Measurements from ENCODE around the gene DNAJC13. TPM values are rescaled to one million over a fixed set of nuclear protein-coding genes. Genes with fewer than 3 reads are reported as not detected.

DNAJC13 gene
- total RNA-seq, 4 donors from 2014 or later: 43.6 to 73.7 (median 61.1) TPM

GRCh38 chr3:132563420-132564069 is 146.2 kb downstream of the DNAJC13 start:
- Histone ChIP-seq H3K27ac (no peak overlapping the region), H3K27me3 (no peaks in the 10 kb centered on the region)
- WGBS, 2 donors (ENCODE audit: low coverage in 1 of 2): 74 to 78% methylated on average over 4 of the region's 4 CpGs

GRCh38 chr3:132564070-132564465 is 146.8 kb downstream of the DNAJC13 start:
- TF ChIP-seq EP300 (IDR thresholded peaks at IDR 0.05) (no peak), POLR2AphosphoS5 (IDR thresholded peaks at IDR 0.05) (no peak), CTCF (IDR thresholded peaks at IDR 0.05) (no peak), POLR2A (IDR thresholded peaks at IDR 0.05) (no peak)
- H3K27ac ChIP-seq: no peak overlapping the region
- peaks cover 0 to 27% of the 10 kb centered on the region in 2 donors for H3K36me3 ChIP-seq
- peaks cover 0 to 3% (median 0%) of the 10 kb centered on the region in 3 donors for H3K4me1 ChIP-seq
- no peak overlapping the region for H3K4me3 ChIP-seq
- WGBS, 2 donors (ENCODE audit: low coverage in 1 of 2): 79 to 80% methylated on average over 2 of the region's 2 CpGs
- no peaks in the 10 kb centered on the region for H3K27me3 ChIP-seq
- H3K9me3 ChIP-seq: no peaks in the 10 kb centered on the region
- no peak for ATAC-seq

More at GRCh38 chr3:132563420-132564069, 146.2 kb downstream of the DNAJC13 start:
- Histone ChIP-seq H3K4me3 (no peak overlapping the region), H3K9me3 (no peaks in the 10 kb centered on the region), H3K36me3 (peaks cover 0 to 32% of the 10 kb centered on the region in 2 donors), H3K4me1 (no peaks in the 10 kb centered on the region)
- TF ChIP-seq CTCF (IDR thresholded peaks at IDR 0.05) (no peak), EP300 (IDR thresholded peaks at IDR 0.05) (no peak), POLR2AphosphoS5 (IDR thresholded peaks at IDR 0.05) (no peak), POLR2A (IDR thresholded peaks at IDR 0.05) (no peak)
- ATAC-seq: peak; percentile 48

- Histone ChIP-seq H3K4me3 (no peak overlapping the region), H3K4me1 (peaks cover 0 to 15% (median 2%) of the 10 kb centered on the region in 3 donors), H3K36me3 (peaks cover 0 to 19% of the 10 kb centered on the region in 2 donors), H3K27me3 (no peaks in the 10 kb centered on the region), H3K27ac (no peak overlapping the region), H3K9me3 (no peaks in the 10 kb centered on the region)
- no peak for ATAC-seq
- no peak for TF ChIP-seq EP300 (IDR thresholded peaks at IDR 0.05)
- TF ChIP-seq POLR2AphosphoS5 (IDR thresholded peaks at IDR 0.05): no peak
- TF ChIP-seq CTCF (IDR thresholded peaks at IDR 0.05): no peak
- TF ChIP-seq POLR2A (IDR thresholded peaks at IDR 0.05): no peak
- WGBS, 2 donors (ENCODE audit: low coverage in 1 of 2): 56 to 70% methylated on average over 2 of the region's 2 CpGs
Observed at GRCh38 chr3:132568422-132568821, 151.1 kb downstream of the DNAJC13 start.

- ATAC-seq: no peak
- TF ChIP-seq POLR2A (IDR thresholded peaks at IDR 0.05) (no peak), CTCF (IDR thresholded peaks at IDR 0.05) (no peak), EP300 (IDR thresholded peaks at IDR 0.05) (no peak), POLR2AphosphoS5 (IDR thresholded peaks at IDR 0.05) (no peak)
- Histone ChIP-seq H3K27ac (peak overlapping the region in 2 of 4 donors; percentile 49 to 57), H3K4me3 (no peak overlapping the region), H3K9me3 (no peaks in the 10 kb centered on the region), H3K4me1 (peaks cover 0 to 18% (median 2%) of the 10 kb centered on the region in 3 donors), H3K27me3 (no peaks in the 10 kb centered on the region), H3K36me3 (peaks cover 0 to 24% of the 10 kb centered on the region in 2 donors)
- WGBS, 2 donors (ENCODE audit: low coverage in 1 of 2): 8 to 22% methylated on average over 2 of the region's 2 CpGs
Observed at GRCh38 chr3:132569153-132569552, 151.9 kb downstream of the DNAJC13 start.

- peak; percentile 19 for ATAC-seq
- WGBS, 2 donors (ENCODE audit: low coverage in 1 of 2): 0 to 17% methylated on average over 1 of the region's 1 CpG
Observed at GRCh38 chr3:132569580-132569979, 152.3 kb downstream of the DNAJC13 start.

More at GRCh38 chr3:132569580-132569979, 152.3 kb downstream of the DNAJC13 start:
- Histone ChIP-seq H3K9me3 (no peaks in the 10 kb centered on the region), H3K4me1 (peaks cover 0 to 19% (median 2%) of the 10 kb centered on the region in 3 donors), H3K4me3 (no peak overlapping the region), H3K27ac (peak overlapping the region in 3 of 4 donors; percentile 32 to 57 (median 49)), H3K27me3 (no peaks in the 10 kb centered on the region), H3K36me3 (peaks cover 0 to 26% of the 10 kb centered on the region in 2 donors)
- TF ChIP-seq POLR2A (IDR thresholded peaks at IDR 0.05) (no peak), POLR2AphosphoS5 (IDR thresholded peaks at IDR 0.05) (no peak), EP300 (IDR thresholded peaks at IDR 0.05) (no peak), CTCF (IDR thresholded peaks at IDR 0.05) (no peak)

Data from gastroesophageal sphincter (tissue), 4 donors.